Heart left ventricle (tissue), 16 donors: ENCODE data around the gene SLC15A2. TPM values are rescaled to one million over a fixed set of nuclear protein-coding genes. Genes with fewer than 3 reads are reported as not detected.
"Not testable (repeated sequence)": the region's sequence is repeated elsewhere in the genome, so short reads cannot be mapped to it uniquely, and the experiment has no call there.

ENCODE experiments used
- ATAC-seq, 4 donors: fragments of 200-7000 bp; cut with Tn5 transposase; one replicate each; pipeline ENCODE4 v1.9.1; 2020 to 2022; ENCODE audit warnings: moderate library complexity in 4 of 4, mild to moderate bottlenecking in 3 of 4, moderate number of reproducible peaks in 1 of 4
- DNase-seq, 5 donors: peaks; one replicate each; pipeline ENCODE4 v3.0.0-alpha.2; 2020
- H3K27ac ChIP-seq, 12 donors: fragments of 200-600 bp; sonication (generic) in 4 of 12; one replicate each; pipeline versions ENCODE4 v1.5.0 to v1.8.0; 2016 to 2022; ENCODE audit warnings: mild to moderate bottlenecking in 2 of 12
- H3K27me3 ChIP-seq, 9 donors: fragments of 200-600 bp; sonication (generic) in 2 of 9; one replicate each; pipeline versions ENCODE4 v1.5.1 to v1.8.0; 2016 to 2022; ENCODE audit warnings: mild to moderate bottlenecking in 3 of 9
- H3K36me3 ChIP-seq, 9 donors: fragments of 200-600 bp; sonication (generic) in 2 of 9; one replicate each; pipeline versions ENCODE4 v1.5.0 to v1.8.0; 2018 to 2022; ENCODE audit warnings: mild to moderate bottlenecking in 2 of 9
- H3K4me1 ChIP-seq, 12 donors: fragments of 200-600 bp; sonication (generic) in 4 of 12; one replicate each; pipeline versions ENCODE4 v1.5.0 to v1.8.0; 2016 to 2022; ENCODE audit warnings: mild to moderate bottlenecking in 3 of 12
- H3K4me3 ChIP-seq, 12 donors: fragments of 200-600 bp; sonication (generic) in 4 of 12; one replicate each; pipeline versions ENCODE4 v1.5.0 to v1.8.0; 2017 to 2022; ENCODE audit warnings: mild to moderate bottlenecking in 9 of 12, moderate library complexity in 4 of 12
- H3K9me3 ChIP-seq, 12 donors: fragments of 200-600 bp; sonication (generic) in 4 of 12; one replicate each; pipeline versions ENCODE4 v1.5.0 to v1.8.0; 2016 to 2022; ENCODE audit warnings: mild to moderate bottlenecking in 1 of 12
- CTCF ChIP-seq, 12 donors: fragments of 200-600 bp; sonication (generic) in 4 of 12; IDR thresholded peaks; one replicate each; pipeline versions ENCODE4 v1.5.0 to v1.8.0; 2018 to 2022; ENCODE audit warnings: antibody characterized with exemption in 12 of 12, mild to moderate bottlenecking in 5 of 12
- POLR2A ChIP-seq, 2 donors: fragments of 450-650 bp; IDR thresholded peaks; one replicate each; pipeline ENCODE4 v1.6.1; 2017; ENCODE audit warnings: antibody characterized with exemption in 2 of 2, mild to moderate bottlenecking in 2 of 2, moderate library complexity in 2 of 2
- WGBS, 4 donors: extraction: QIAGEN DNeasy Blood & Tissue Kit in 2 of 4; methylation state at CpG; one replicate each; pipeline versions ENCODE4 v1.1.5 to v1.1.7; 2013 to 2018; 5-methylcytosine and 5-hydroxymethylcytosine counted together
- intact Hi-C, 10 donors: fragments of 100-400 bp; cut with DNase I; formaldehyde crosslinking; loops; one replicate each; pipeline versions ENCODE4 v1.11.1 to v1.14.2; 2022
- polyA plus RNA-seq, 2 donors: library from polyadenylated mRNA; stranded (reverse); fragments of 200-250 nt; gene quantifications; one replicate each; pipeline ENCODE4 v1.2.3, GENCODE V29; 2013
- total RNA-seq, 9 donors: library from RNA; depleted of rRNA in 2 of 9; stranded (reverse); fragments of >200 nt in 2 of 9; fragmentation: NEBNext Ultra II Directional in 3 of 9; extraction: Animal tissue kit (Norgen Biotek cat#: 25700) in 3 of 9; gene quantifications; one replicate each; pipeline versions ENCODE4 v1.1.0 to v1.2.4, GENCODE V29; 2016 to 2023
- donor health status: ischemic (EF 13 %, LVEDD 7.1; RV severe dilation, severe dysfunction).
- donor health status: healthy with polysubstance abuse.
- donor health status: DM: no; HTN: yes; CAD: no.
- donor health status: DM: no; HTN: no; CAD: no.
- donor health status: ischemic (EF 25% LVEDD 6.9; RV normal size, moderate dysfunction).
- donor health status: ischemic (EF 25% LVEDD 5.7; RV mildly dilated, moderate dysfunction).
- donor health status: healthy.
- donor health status: DM: yes; HTN: yes; CAD: no.
- donor health status: ischemic (EF 35%, LVEDD 5.7; RV mildly dilated, moderate dysfunction).
- donor health status: nonischemic (EF 11% LVEDD 7.7; RV severe dilation, severe dysfunction).
- donor health status: DM: yes; HTN: yes; CAD: no.
- donor health status: PGD.
- donor health status: ischemic (EF 29% LVEDD 5.4; RV normal size, mild dysfunction).
- donor health status: nonischemic (EF 23%, LVEDD 6.1; RV moderate dilation, normal function).

The SLC15A2 gene
- total and polyA plus RNA-seq, 11 donors, result 0.22 to 7.6 (median 2.9) TPM

DNA sequence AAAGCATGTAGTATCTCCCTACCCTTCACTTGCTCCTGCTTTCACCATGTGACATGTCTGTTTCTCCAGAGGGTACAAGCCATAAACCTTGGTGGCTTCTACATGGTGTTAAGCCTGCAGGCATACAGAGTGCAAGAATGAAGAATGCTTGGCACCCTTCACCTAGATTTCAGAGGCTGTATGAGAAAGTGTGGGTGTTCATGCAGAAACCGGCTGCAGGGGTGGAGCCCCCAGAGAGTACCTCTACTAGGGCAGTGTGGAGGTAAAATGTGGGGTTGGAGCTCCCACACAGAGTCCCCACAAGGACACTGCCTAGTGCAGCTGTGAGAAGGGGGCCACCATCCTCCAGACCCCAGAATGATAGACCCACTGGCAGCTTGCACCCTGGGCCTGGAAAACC is 32.2 kb downstream of the SLC15A2 start:
- Histone ChIP-seq H3K9me3 (no peaks in the 10 kb centered on the region), H3K4me1 (no peaks in the 10 kb centered on the region), H3K36me3 (peaks cover 0 to 43% (median 0%) of the 10 kb centered on the region in 9 donors), H3K4me3 (no peak overlapping the region), H3K27me3 (no peaks in the 10 kb centered on the region), H3K27ac (no peak overlapping the region)
- ATAC-seq (no peak), DNase-seq (no peak)
- intact Hi-C loops, result no loop called here
- 2 to 93% (median 88%) methylated on average over 1 of the region's 1 CpG for WGBS, 4 donors
- no peak for TF ChIP-seq CTCF (IDR thresholded peaks at IDR 0.05)
- TF ChIP-seq POLR2A (IDR thresholded peaks at IDR 0.05), result no peak

- H3K4me1 ChIP-seq, DNase-seq, intact Hi-C loops, H3K27me3 ChIP-seq, H3K9me3 ChIP-seq, ATAC-seq, H3K27ac ChIP-seq, H3K4me3 ChIP-seq: not testable (repeated sequence)
- peaks cover 0 to 21% (median 0%) of the 10 kb centered on the region in 9 donors for H3K36me3 ChIP-seq
- WGBS, 4 donors, result 91 to 92% (median 92%) methylated on average over 29 of the region's 29 CpGs
These were observed 44.1 kb downstream of the SLC15A2 start for GRCh38 chr3:121938141-121938855.

DNA sequence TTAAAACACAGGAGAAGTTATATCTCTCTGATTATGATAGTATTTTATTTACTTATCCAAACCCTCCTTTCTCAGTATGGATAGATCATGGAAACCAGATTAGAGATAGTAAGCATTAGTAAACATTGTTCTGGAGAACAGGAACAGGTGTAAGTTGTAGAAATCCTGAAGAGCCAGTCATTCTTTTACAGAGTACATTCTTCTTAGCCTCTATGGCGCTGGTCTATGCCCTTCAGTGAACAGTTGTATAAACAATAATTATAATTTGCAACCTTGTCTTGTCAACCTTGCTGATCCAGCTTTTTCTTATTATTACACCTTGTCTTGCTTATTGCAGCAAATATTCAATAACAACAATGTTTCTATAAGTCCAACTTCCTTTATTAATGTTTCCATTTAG is 47.4 kb downstream of the SLC15A2 start:
- no peak for DNase-seq
- Histone ChIP-seq H3K4me1 (no peaks in the 10 kb centered on the region), H3K27ac (no peak overlapping the region), H3K4me3 (no peak overlapping the region), H3K27me3 (no peaks in the 10 kb centered on the region), H3K36me3 (peaks cover 0 to 25% (median 0%) of the 10 kb centered on the region in 9 donors), H3K9me3 (no peaks in the 10 kb centered on the region)
- 93 to 97% (median 94%) methylated on average over 1 of the region's 1 CpG for WGBS, 4 donors
- intact Hi-C loops, result no loop called here
- TF ChIP-seq CTCF (IDR thresholded peaks at IDR 0.05), result no peak
- no peak for TF ChIP-seq POLR2A (IDR thresholded peaks at IDR 0.05)
- ATAC-seq, result no peak

DNA sequence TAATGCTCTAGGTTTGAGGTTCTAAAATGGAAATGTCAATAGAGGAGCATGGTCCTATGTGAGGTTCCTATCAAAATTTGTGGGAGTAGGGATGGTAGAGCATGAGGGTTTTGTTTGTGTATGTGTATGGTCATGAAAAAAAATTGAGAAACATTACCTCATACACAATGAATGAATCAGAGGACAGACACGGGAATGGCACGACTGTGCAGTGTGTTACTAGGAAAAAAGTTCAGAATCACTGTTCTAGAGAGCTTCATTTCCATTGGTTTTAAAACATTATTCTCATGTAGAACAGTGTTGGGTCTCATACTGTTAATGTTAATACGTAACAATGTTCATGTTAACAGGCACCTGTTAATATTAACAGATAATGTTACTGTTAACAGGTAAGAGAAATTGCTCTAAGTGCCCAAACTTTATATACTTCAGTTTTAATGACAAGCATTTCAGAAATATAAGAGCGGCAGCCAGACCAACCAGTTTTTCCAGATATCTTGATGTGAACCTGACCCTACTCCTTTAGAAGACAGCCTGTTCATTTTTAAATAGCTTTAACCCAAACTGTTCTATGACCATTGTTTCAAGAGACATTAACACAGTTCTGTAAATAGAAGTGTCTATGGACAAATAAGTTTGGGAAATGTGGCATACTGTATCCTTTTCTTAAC is 48.0 kb downstream of the SLC15A2 start:
- Histone ChIP-seq H3K27ac (no peak overlapping the region), H3K4me3 (no peak overlapping the region), H3K27me3 (no peaks in the 10 kb centered on the region), H3K36me3 (peaks cover 0 to 25% (median 0%) of the 10 kb centered on the region in 9 donors), H3K9me3 (no peaks in the 10 kb centered on the region), H3K4me1 (no peaks in the 10 kb centered on the region)
- WGBS, 4 donors, result 77 to 84% (median 82%) methylated on average over 4 of the region's 4 CpGs
- intact Hi-C loops, result no loop called here
- DNase-seq (no peak), ATAC-seq (no peak)
- TF ChIP-seq POLR2A (IDR thresholded peaks at IDR 0.05), result no peak

DNA sequence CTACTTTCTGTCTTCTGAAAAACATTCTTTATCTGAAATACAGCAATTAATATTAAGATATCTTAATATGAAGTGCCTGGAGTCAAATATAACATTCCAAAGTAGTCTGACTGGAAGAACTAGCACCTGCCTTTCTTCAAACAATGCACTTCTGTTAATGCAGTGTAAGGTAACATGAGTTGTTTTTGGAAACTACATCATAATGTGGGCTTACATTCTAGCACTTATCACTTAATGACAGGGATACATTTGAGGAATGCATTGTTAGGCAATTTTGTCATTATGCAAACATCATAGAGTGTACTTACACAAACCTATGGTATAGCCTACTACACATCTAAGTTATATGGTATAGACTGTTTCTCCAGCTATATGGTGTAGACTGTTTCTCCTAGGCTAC is 49.2 kb downstream of the SLC15A2 start:
- DNase-seq, result no peak
- intact Hi-C loops, result no loop called here
- no peak for ATAC-seq

More for the DNA sequence above, 49.2 kb downstream of the SLC15A2 start:
- peaks cover 0 to 25% (median 0%) of the 10 kb centered on the region in 9 donors for H3K36me3 ChIP-seq
- H3K27ac ChIP-seq, result no peak overlapping the region
- no peaks in the 10 kb centered on the region for H3K4me1 ChIP-seq
- H3K9me3 ChIP-seq, result no peaks in the 10 kb centered on the region
- TF ChIP-seq POLR2A (IDR thresholded peaks at IDR 0.05), result no peak
- no peak for TF ChIP-seq CTCF (IDR thresholded peaks at IDR 0.05)
- no peaks in the 10 kb centered on the region for H3K27me3 ChIP-seq
- no peak overlapping the region for H3K4me3 ChIP-seq
